Effector memory CD8-positive, alpha-beta T cell (primary cell): ENCODE measurements around the gene EFS.
"Not testable (repeated sequence)": the region's sequence is repeated elsewhere in the genome, so short reads cannot be mapped to it uniquely, and the experiment has no call there.

Experiments used
- ATAC-seq: fragments of 150-1000 bp; cut with Tn5 transposase; replicated peaks from 2 replicates; pipeline ENCODE4 v1.10.0; 2021; ENCODE audit warnings: mild to moderate bottlenecking, moderate library complexity
- DNase-seq, 3 experiments: peaks; one replicate each; pipeline ENCODE4 v3.0.0; 2021
- H3K27ac Mint-ChIP-seq, 2 donors: one replicate each; pipeline ENCODE4 v1.8.0; 2022; ENCODE audit warnings: mild to moderate bottlenecking in 2 of 2, mixed read lengths in 2 of 2, moderate library complexity in 2 of 2
- H3K27me3 Mint-ChIP-seq, 2 donors: one replicate each; pipeline ENCODE4 v1.8.0; 2022; ENCODE audit warnings: mixed read lengths in 2 of 2
- H3K36me3 Mint-ChIP-seq: one replicate; pipeline ENCODE4 v1.8.0; 2022; ENCODE audit warnings: mild to moderate bottlenecking, moderate library complexity, mixed read lengths; ENCODE audit not compliant: insufficient read depth
- H3K4me1 Mint-ChIP-seq, 2 donors: one replicate each; pipeline ENCODE4 v1.8.0; 2022; ENCODE audit warnings: low read depth in 2 of 2, mixed read lengths in 2 of 2
- H3K4me3 Mint-ChIP-seq, 2 donors: one replicate each; pipeline ENCODE4 v1.8.0; 2022; ENCODE audit warnings: mild to moderate bottlenecking in 2 of 2, mixed read lengths in 2 of 2, moderate library complexity in 2 of 2
- H3K9me3 Mint-ChIP-seq, 2 donors: one replicate each; pipeline ENCODE4 v1.8.0; 2022; ENCODE audit warnings: mixed read lengths in 2 of 2

The EFS gene

DNA sequence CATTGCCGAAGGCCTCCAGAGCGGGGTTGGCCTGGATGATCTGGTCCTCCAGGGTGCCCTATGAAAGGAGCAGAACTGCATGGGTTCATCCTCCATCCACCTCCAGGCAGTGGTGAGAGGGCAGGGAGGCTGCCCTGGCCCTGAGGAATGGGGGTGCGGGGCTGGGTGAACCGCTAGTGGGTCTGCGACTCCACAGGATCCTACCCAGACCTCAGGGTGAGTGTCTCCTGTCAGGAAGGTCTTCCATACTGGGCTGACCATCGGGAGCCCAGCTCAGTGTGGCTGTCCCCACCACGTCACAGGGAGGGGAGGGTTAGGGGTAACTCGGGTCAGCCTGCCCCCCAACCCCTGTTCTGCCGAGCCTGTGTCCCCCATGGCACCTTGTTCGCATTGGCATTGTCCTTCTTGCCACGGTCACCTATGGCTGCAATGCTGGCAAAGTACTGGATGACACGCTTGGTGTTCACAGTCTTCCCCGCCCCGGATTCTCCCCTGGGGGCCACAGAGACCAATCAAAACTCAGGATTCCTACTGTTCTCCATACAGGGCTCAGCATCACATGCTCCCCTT is 39.4 kb upstream of the EFS start:
- Mint-ChIP-seq H3K27ac (no peak overlapping the region), H3K36me3 (no peaks in the 10 kb centered on the region), H3K27me3 (peaks cover 23 to 71% of the 10 kb centered on the region in 2 donors), H3K4me3 (no peak overlapping the region), H3K9me3 (no peaks in the 10 kb centered on the region), H3K4me1 (no peaks in the 10 kb centered on the region)
- ATAC-seq (no peak), DNase-seq (no peak)

DNA sequence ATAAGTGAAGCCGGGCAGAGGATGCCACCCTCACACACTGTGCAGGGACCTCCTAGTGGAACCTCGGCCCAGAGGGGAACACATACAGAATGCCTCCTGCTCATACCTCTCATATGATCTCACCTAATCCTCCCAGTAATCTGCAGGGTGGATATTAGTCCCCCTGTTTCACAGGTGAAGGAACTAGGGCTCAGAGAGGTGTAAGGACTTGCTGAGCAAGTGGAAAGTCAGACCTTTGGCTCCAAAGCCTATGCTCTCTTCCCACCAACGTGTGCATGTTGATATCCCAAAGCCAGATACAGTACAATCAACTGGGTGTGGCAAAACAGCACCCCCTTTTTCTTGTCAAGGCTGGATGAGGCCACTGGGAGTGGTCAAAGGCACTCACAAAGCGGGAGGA is 38.9 kb upstream of the EFS start:
- Mint-ChIP-seq H3K36me3 (no peaks in the 10 kb centered on the region), H3K4me3 (no peak overlapping the region), H3K9me3 (no peaks in the 10 kb centered on the region), H3K27ac (no peak overlapping the region), H3K27me3 (peaks cover 20 to 71% of the 10 kb centered on the region in 2 donors), H3K4me1 (no peaks in the 10 kb centered on the region)
- ATAC-seq (no peak), DNase-seq (no peak)

DNA sequence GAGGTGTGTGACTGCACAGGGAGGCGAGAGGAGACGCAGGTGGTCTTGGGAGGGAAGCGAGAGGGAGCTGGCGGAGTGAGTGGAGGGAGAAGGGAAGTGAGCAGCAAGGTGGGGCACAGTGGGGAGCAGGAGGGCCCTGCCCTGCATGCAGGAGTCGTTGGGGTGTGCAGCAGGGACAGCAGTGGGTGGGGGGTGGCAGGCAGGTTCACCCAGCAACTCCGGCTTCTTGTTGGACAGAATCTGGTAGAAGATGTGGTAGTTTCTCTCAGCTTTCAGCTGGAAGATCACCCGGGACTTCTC is 38.1 kb upstream of the EFS start:
- no peaks in the 10 kb centered on the region for H3K36me3 Mint-ChIP-seq
- no peak overlapping the region for H3K4me3 Mint-ChIP-seq
- no peaks in the 10 kb centered on the region for H3K4me1 Mint-ChIP-seq
- H3K27ac Mint-ChIP-seq: no peak overlapping the region
- H3K27me3 Mint-ChIP-seq: peaks cover 20 to 71% of the 10 kb centered on the region in 2 donors
- DNase-seq (no peak), ATAC-seq (no peak)
- no peaks in the 10 kb centered on the region for H3K9me3 Mint-ChIP-seq

DNA sequence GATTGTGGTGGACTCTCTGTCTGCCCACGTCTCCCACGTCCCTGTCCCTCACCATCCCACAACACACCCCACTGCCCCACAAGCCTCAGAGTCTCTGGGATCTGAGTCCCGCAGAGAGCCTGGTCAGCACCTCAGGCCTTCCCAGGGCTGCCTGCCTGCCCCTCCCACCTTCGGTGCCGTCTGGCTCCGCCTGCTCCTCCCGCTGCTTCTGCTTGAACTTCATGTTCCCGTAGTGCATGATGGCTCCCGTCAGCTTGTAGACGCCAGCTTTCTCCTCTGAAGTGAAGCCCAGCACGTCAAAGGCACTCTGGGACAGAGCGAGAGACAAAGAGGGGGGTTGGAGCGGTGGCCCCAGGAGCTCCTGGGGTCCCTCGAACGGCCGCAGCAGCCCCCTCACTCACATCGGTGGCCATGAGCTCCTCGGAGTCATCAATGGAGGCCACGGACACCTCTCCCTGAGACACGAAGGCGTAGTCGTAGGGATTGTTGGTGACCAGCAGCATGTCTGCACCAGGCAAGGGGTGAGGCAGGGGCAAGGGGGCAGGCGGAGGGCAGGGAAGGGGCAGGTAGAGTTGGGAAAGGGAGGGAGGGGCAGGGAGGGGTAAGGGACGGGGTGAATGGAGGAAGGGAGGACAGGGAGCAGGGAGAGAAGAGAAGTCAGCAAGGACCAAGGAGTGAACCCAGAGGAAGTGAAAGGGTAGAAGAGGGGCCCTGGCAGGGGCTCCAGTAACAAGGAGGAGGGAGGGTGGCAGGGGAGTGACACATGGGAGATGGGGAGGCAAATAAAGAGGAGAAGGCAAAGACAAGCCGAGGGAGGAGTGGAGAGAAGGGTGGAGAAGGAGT is 37.5 kb upstream of the EFS start:
- no peak overlapping the region for H3K27ac Mint-ChIP-seq
- no peak overlapping the region for H3K4me3 Mint-ChIP-seq
- H3K36me3 Mint-ChIP-seq: no peaks in the 10 kb centered on the region
- peaks cover 20 to 71% of the 10 kb centered on the region in 2 donors for H3K27me3 Mint-ChIP-seq
- H3K4me1 Mint-ChIP-seq: no peaks in the 10 kb centered on the region
- H3K9me3 Mint-ChIP-seq: no peaks in the 10 kb centered on the region
- ATAC-seq (no peak), DNase-seq (no peak)

DNA sequence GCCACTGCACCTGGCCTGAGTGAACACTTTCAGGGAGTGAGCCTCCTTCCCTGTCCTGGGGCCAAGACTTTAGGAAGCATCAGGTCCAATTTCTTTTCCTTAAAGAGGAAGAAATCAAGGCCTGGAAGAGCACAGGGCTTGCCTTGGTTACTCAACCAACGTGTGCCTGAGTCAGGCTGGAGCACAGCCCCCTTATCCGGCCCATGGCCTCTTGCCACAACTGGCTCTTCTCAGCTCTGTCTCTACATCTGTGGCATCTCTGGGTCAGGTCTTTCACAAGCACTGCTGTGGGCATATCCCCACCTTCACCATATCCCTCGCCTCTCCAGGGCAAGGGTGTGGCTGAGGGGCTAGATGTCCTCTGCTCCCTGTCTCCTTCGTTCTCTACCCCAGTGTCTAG is 36.3 kb upstream of the EFS start:
- H3K4me3 Mint-ChIP-seq: no peak overlapping the region

DNA sequence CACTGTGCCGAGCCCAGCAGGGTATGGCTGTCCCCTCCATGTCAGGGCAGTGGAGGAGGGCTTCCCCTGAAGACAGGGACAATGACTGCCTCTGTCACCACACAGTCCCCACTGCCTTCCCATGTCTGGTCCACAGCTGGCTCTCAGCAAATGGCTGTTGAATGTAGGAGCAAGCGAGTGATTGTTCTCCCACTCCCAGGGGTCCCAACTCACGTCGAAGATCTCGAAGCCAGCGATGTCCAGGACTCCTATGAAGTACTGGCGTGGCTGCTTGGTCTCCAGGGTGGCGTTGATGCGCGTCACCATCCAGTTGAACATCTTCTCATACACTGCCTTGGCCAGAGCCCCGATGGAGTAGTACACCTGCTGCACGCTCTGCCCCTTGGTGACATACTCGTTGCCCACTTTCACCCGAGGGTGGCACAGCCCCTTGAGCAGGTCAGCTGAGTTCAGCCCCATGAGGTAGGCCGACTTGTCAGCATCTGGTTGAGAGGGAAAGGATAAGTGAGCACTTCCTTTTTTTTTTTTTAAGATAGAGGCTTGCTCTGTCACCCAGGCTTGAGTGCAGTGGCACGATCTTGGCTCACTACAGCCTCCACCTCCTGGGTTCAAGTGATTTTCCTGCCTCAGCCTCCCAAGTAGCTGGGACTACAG is 35.7 kb upstream of the EFS start:
- not testable (repeated sequence) for H3K9me3 Mint-ChIP-seq, H3K36me3 Mint-ChIP-seq, H3K4me3 Mint-ChIP-seq, DNase-seq, ATAC-seq, H3K4me1 Mint-ChIP-seq, H3K27ac Mint-ChIP-seq
- peaks cover 21 to 57% of the 10 kb centered on the region in 2 donors for H3K27me3 Mint-ChIP-seq

More for the DNA sequence above, 36.3 kb upstream of the EFS start:
- DNase-seq (no peak), ATAC-seq (no peak)
- H3K36me3 Mint-ChIP-seq: no peaks in the 10 kb centered on the region
- no peak overlapping the region for H3K27ac Mint-ChIP-seq
- no peaks in the 10 kb centered on the region for H3K4me1 Mint-ChIP-seq
- peaks cover 18 to 64% of the 10 kb centered on the region in 2 donors for H3K27me3 Mint-ChIP-seq
- no peaks in the 10 kb centered on the region for H3K9me3 Mint-ChIP-seq

DNA sequence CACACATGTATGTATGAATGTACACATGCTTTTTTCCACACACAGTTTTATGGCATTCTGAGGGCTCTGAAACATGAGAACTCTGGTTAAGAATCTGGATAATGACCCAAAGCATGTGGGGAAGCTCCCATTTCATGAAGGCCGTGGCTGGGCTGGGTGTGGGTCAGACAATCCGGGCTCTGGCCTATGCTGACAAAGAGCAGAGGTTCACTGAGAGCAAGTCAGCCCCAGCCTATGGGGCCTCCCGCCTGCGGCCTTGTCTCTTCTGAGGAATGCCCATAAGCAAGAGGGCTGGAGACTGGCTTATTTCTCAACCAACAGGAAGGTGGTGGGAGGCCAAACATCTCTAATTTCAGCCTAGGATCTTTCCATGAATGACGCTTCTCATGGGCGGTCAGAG is 34.6 kb upstream of the EFS start:
- Mint-ChIP-seq H3K27me3 (peaks cover 21 to 47% of the 10 kb centered on the region in 2 donors), H3K36me3 (no peaks in the 10 kb centered on the region), H3K9me3 (no peaks in the 10 kb centered on the region), H3K27ac (no peak overlapping the region), H3K4me1 (no peaks in the 10 kb centered on the region), H3K4me3 (no peak overlapping the region)
- DNase-seq (no peak), ATAC-seq (no peak)

DNA sequence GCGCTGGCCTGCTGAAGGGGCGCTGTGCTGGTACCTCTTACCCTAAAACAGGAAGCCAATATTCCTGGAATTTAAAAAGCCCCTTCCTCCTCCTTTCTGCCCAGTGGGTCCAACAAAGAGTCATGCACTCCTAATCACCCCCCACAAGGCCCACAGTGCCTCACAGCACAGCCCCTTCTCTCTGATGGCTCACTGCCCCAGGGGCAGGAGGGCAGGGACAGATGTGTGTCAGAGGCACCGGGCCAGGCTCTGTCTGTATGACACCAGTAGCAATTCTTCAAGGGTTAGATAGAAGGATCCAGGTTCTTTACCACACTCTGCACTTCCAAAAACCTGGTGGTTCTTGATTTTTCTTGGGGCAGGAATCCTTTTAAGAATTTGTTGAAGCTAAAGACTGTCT is 34.2 kb upstream of the EFS start:
- DNase-seq (no peak), ATAC-seq (no peak)
- no peak overlapping the region for H3K4me3 Mint-ChIP-seq
- no peaks in the 10 kb centered on the region for H3K36me3 Mint-ChIP-seq
- H3K4me1 Mint-ChIP-seq: no peaks in the 10 kb centered on the region
- H3K9me3 Mint-ChIP-seq: no peaks in the 10 kb centered on the region
- H3K27me3 Mint-ChIP-seq: peaks cover 22 to 45% of the 10 kb centered on the region in 2 donors
- H3K27ac Mint-ChIP-seq: no peak overlapping the region

DNA sequence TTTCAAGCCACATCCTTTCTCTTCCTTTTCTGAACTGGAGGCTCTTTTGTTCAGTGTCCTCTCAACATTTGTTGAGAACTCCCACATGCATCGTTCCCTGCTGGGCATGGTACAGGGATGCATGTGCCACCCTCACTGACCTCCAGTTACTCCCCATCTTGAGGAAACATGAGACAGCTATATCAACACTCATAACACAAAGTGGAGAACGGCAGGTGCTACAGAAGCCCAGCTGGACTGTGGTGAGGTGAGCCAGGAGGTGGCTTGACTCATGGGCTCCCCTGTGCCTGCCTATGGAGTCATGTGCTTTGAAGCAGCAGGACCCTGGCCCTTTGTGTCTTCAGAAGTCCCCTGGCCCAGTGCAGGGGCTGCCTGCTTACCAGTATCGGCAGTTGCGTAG is 33.4 kb upstream of the EFS start:
- no peak overlapping the region for H3K4me3 Mint-ChIP-seq
- no peak overlapping the region for H3K27ac Mint-ChIP-seq
- H3K4me1 Mint-ChIP-seq: no peaks in the 10 kb centered on the region
- peaks cover 27 to 46% of the 10 kb centered on the region in 2 donors for H3K27me3 Mint-ChIP-seq
- no peaks in the 10 kb centered on the region for H3K36me3 Mint-ChIP-seq
- DNase-seq (no peak), ATAC-seq (no peak)
- no peaks in the 10 kb centered on the region for H3K9me3 Mint-ChIP-seq

DNA sequence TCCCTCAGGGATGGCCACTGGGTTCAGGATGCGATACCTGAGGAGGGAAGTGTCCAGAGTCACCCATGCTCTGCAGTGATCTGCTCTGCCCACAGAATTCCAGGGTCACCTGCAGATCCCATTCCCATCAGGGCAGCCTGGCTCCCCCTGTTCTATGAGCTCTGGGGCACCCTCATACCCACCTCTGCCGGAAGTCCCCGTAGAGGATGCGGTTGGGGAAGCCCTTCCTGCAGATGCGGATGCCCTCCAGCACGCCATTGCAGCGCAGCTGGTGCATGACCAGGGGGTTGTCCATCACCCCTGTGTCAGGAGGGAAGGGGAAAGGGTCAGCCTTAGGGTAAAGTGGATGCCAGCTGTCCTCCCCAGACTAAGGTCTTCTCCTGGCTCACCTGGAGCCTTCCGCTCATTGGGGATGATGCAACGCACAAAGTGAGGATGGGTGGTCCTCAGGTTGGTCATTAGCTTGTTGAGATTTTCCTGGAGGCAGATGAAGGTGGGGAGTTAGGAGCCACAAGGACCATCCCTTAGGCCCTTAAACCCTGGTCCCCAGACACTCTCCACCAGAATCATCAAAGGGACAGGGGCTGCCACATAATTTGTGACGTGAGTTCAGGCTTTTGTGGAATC is 31.9 kb upstream of the EFS start:
- no peak overlapping the region for H3K4me3 Mint-ChIP-seq
- no peaks in the 10 kb centered on the region for H3K4me1 Mint-ChIP-seq
- peaks cover 29 to 44% of the 10 kb centered on the region in 2 donors for H3K27me3 Mint-ChIP-seq
- ATAC-seq (no peak), DNase-seq (no peak)
- H3K27ac Mint-ChIP-seq: no peak overlapping the region
- no peaks in the 10 kb centered on the region for H3K36me3 Mint-ChIP-seq
- H3K9me3 Mint-ChIP-seq: no peaks in the 10 kb centered on the region

DNA sequence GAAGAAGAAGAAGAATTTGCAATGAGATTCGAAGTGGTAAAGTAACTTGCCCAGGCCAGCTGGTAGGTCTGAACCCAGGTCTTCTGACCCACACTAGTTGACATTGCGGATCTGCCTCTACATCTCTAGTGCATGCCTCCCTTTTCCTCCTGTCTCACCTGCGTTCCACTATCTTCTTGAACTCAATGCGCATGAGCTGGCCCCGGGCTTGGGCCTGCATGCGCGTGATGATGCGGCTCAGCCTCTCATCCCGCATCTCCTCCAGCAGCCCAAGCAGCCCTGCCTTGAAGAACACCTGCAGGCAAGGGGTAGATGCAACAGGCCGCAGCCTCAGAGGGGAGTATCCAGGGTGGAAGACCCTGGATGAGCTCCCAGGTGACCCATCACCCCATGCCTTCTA is 31.2 kb upstream of the EFS start:
- ATAC-seq: no peak
- H3K4me1 Mint-ChIP-seq: no peaks in the 10 kb centered on the region
- H3K9me3 Mint-ChIP-seq: no peaks in the 10 kb centered on the region
- no peak for DNase-seq
- H3K27ac Mint-ChIP-seq: no peak overlapping the region
- H3K27me3 Mint-ChIP-seq: peaks cover 29 to 44% of the 10 kb centered on the region in 2 donors
- no peaks in the 10 kb centered on the region for H3K36me3 Mint-ChIP-seq
- no peak overlapping the region for H3K4me3 Mint-ChIP-seq

DNA sequence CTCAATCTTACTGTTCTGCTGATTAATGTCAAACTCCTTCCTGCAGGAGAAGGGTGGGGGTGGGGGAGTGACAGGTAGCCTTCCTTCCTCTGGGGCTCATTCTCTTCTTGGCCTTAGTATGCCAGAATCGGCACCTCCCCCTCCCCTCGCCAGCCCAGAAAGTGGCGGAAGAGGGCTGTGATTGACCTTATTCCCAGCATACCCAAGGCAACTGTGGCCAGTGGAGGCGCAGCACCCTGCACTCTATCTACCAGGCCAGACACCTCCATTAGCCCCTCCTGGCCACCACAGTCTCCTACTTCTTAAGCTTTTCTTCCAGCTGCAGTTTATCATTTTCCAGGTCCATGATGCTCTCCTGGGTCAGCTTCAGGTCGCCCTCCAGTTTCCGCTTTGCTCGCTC is 27.6 kb upstream of the EFS start:
- no peak overlapping the region for H3K4me3 Mint-ChIP-seq
- no peaks in the 10 kb centered on the region for H3K4me1 Mint-ChIP-seq
- peaks cover 2% of the 10 kb centered on the region for H3K36me3 Mint-ChIP-seq
- DNase-seq: no peak
- ATAC-seq: no peak
- peaks cover 44 to 59% of the 10 kb centered on the region in 2 donors for H3K27me3 Mint-ChIP-seq
- H3K9me3 Mint-ChIP-seq: no peaks in the 10 kb centered on the region
- no peak overlapping the region for H3K27ac Mint-ChIP-seq

DNA sequence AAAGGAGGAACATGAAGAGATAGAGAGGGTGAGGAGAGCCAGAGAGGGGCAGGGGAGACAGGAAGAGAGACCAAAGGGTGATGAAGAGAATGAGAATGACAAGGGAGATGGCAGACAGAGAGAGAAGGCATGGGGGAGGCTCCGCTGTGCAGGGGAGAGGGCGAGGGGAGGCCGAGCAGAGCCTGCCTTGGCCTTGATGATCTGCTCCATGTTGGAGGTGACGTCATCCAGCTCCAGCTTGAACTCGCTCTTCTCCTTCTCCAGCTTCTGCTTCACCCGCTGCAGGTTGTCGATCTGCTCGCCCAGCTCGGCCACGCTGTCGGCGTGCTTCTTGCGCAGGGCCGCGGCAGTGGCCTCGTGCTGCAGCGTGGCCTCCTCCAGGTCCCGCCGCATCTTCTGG is 24.9 kb upstream of the EFS start:
- not testable (repeated sequence) for H3K4me1 Mint-ChIP-seq, DNase-seq, H3K27ac Mint-ChIP-seq, ATAC-seq, H3K9me3 Mint-ChIP-seq, H3K4me3 Mint-ChIP-seq, H3K36me3 Mint-ChIP-seq
- peaks cover 47 to 63% of the 10 kb centered on the region in 2 donors for H3K27me3 Mint-ChIP-seq

DNA sequence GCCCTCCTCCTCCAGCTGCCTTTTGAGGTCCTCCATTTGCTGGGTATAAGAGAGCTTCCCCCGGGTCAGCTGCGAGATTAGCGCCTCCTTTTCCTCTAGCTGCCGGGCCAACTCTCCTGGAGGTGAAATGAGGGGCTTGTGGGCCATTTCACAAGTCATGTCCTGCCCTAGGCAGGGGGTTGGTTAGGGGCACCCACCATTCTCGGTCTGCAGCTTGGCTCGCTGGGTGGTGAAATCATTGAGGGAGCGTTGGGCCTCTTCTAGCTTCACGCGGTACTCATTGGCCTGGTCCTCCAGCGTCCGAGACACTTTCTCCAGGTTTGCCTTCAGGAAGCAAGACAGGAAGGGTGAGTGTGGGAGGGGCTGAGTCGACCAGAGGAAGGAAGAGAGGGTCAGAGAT is 24.4 kb upstream of the EFS start:
- ATAC-seq (no peak), DNase-seq (no peak)
- H3K4me3 Mint-ChIP-seq: no peak overlapping the region
- H3K27ac Mint-ChIP-seq: no peak overlapping the region
- H3K4me1 Mint-ChIP-seq: no peaks in the 10 kb centered on the region
- H3K36me3 Mint-ChIP-seq: peaks cover 2% of the 10 kb centered on the region
- H3K9me3 Mint-ChIP-seq: no peaks in the 10 kb centered on the region
- peaks cover 51 to 63% of the 10 kb centered on the region in 2 donors for H3K27me3 Mint-ChIP-seq
